Neuron (in vitro differentiated cells): ENCODE data around the gene IER3.

Experiments
- H2AFZ ChIP-seq: one replicate; pipeline ENCODE4 v1.6.1; 2013; ENCODE audit warnings: low read depth, mild to moderate bottlenecking, inconsistent platforms, low read length, moderate library complexity
- H3K27me3 ChIP-seq: one replicate; pipeline ENCODE4 v1.6.1; 2013; ENCODE audit warnings: low read length; ENCODE audit not compliant: insufficient read depth
- H3K36me3 ChIP-seq: one replicate; pipeline ENCODE4 v1.6.1; 2013; ENCODE audit warnings: low read length; ENCODE audit not compliant: insufficient read depth
- H3K4me1 ChIP-seq: one replicate; pipeline ENCODE4 v1.6.1; 2013; ENCODE audit warnings: low read length; ENCODE audit not compliant: insufficient read depth
- H3K4me3 ChIP-seq: 2 replicates; pipeline ENCODE4 v1.5.1; 2013; ENCODE audit warnings: mild to moderate bottlenecking, low read length, moderate library complexity
- H3K9me3 ChIP-seq: one replicate; pipeline ENCODE4 v1.6.1; 2013; ENCODE audit warnings: low read length

IER3 gene

GRCh38 chr6:30709101-30709868, 35.1 kb downstream of the IER3 start:
- no peak overlapping the region for H3K4me3 ChIP-seq
- peaks cover 73% of the 10 kb centered on the region for H3K36me3 ChIP-seq
- no peak overlapping the region for H2AFZ ChIP-seq
- H3K9me3 ChIP-seq = no peaks in the 10 kb centered on the region
- H3K27me3 ChIP-seq = no peaks in the 10 kb centered on the region
- no peaks in the 10 kb centered on the region for H3K4me1 ChIP-seq

DNA sequence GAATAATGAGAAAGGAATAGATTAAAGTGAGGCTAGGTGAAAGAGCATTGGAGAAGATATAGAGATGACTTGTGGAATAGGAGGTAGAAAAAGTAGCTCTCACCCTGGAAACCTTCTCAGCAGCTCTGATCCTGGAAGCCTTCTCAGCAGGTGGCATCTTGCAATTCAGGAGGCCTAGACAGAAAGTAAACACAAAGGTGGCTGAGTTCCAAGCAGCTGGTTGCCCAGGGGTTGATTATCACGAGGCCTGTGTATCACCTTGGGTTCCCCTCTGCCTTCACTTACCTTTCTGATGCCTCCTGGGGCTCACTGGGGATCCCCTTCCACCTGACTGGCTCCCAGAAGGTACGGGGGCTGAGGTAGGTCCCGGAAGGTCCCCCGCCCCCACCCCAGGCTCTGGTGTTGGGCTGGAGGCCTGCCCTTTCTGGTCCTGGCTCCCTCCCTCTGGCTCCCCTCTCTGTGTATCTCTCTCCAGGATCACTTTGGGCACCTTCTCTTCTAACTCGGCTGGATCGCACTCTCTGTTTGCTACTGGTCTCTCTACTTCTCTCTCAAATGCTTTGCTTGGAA, 37.0 kb downstream of the IER3 start:
- Histone ChIP-seq H2AFZ (no peak overlapping the region), H3K9me3 (no peaks in the 10 kb centered on the region), H3K27me3 (no peaks in the 10 kb centered on the region), H3K4me3 (no peak overlapping the region), H3K4me1 (no peaks in the 10 kb centered on the region), H3K36me3 (peaks cover 71% of the 10 kb centered on the region)

DNA sequence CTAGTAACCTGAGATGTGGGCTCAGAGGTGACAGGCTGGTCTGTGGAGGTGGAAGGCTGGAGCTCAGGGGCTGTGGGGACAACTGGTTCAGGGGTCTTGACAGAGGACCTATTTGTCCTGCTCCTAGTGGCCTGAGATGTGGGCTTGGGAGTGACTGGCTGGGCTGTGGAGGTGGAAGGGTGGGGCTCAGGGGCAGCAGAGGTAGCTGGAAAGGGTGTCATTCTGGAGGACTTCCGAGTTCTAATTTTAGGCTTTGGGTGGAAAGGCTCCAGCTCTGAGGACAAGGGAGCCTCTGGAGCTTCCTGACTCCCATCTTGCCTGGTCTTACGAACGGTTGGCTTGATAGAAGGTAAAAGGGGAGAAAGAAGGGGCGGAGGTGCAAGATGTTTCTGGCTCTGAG, 38.7 kb downstream of the IER3 start:
- no peak overlapping the region for H2AFZ ChIP-seq
- H3K36me3 ChIP-seq = peaks cover 62% of the 10 kb centered on the region
- no peaks in the 10 kb centered on the region for H3K27me3 ChIP-seq
- H3K4me3 ChIP-seq = no peak overlapping the region
- H3K4me1 ChIP-seq = no peaks in the 10 kb centered on the region
- H3K9me3 ChIP-seq = no peaks in the 10 kb centered on the region

GRCh38 chr6:30703821-30704220, 40.5 kb downstream of the IER3 start:
- no peaks in the 10 kb centered on the region for H3K9me3 ChIP-seq
- no peak overlapping the region for H3K4me3 ChIP-seq
- H2AFZ ChIP-seq = no peak overlapping the region
- no peaks in the 10 kb centered on the region for H3K4me1 ChIP-seq
- H3K27me3 ChIP-seq = no peaks in the 10 kb centered on the region
- H3K36me3 ChIP-seq = peaks cover 64% of the 10 kb centered on the region

GRCh38 chr6:30703011-30703410, 41.3 kb downstream of the IER3 start:
- Histone ChIP-seq H3K4me3 (no peak overlapping the region), H2AFZ (no peak overlapping the region), H3K36me3 (peaks cover 59% of the 10 kb centered on the region)

GRCh38 chr6:30700340-30700739, 44.0 kb downstream of the IER3 start:
- H3K4me3 ChIP-seq = no peak overlapping the region
- H3K9me3 ChIP-seq = no peaks in the 10 kb centered on the region
- H3K36me3 ChIP-seq = peaks cover 42% of the 10 kb centered on the region
- no peaks in the 10 kb centered on the region for H3K27me3 ChIP-seq
- H3K4me1 ChIP-seq = no peaks in the 10 kb centered on the region
- no peak overlapping the region for H2AFZ ChIP-seq

More at GRCh38 chr6:30703011-30703410, 41.3 kb downstream of the IER3 start:
- Histone ChIP-seq H3K4me1 (no peaks in the 10 kb centered on the region), H3K27me3 (no peaks in the 10 kb centered on the region), H3K9me3 (no peaks in the 10 kb centered on the region)

- H3K4me3 ChIP-seq = no peak overlapping the region
- peaks cover 16% of the 10 kb centered on the region for H3K36me3 ChIP-seq
- H3K9me3 ChIP-seq = no peaks in the 10 kb centered on the region
- H3K4me1 ChIP-seq = peaks cover 3% of the 10 kb centered on the region
- no peak overlapping the region for H2AFZ ChIP-seq
- H3K27me3 ChIP-seq = no peaks in the 10 kb centered on the region
These were observed 47.9 kb downstream of the IER3 start for GRCh38 chr6:30696432-30696831.
